CD4-positive, alpha-beta T cell treated with Interleukin-4 for 4 hours (primary cell): Measurements from ENCODE around the gene CCDC57.
A peak's percentile ranks its signal among the peaks of the same experiment; 100 is the strongest.

Experiments
- DNase-seq: peaks from one replicate; pipeline ENCODE4 v3.0.0-alpha.2; 2020

The CCDC57 gene

DNA sequence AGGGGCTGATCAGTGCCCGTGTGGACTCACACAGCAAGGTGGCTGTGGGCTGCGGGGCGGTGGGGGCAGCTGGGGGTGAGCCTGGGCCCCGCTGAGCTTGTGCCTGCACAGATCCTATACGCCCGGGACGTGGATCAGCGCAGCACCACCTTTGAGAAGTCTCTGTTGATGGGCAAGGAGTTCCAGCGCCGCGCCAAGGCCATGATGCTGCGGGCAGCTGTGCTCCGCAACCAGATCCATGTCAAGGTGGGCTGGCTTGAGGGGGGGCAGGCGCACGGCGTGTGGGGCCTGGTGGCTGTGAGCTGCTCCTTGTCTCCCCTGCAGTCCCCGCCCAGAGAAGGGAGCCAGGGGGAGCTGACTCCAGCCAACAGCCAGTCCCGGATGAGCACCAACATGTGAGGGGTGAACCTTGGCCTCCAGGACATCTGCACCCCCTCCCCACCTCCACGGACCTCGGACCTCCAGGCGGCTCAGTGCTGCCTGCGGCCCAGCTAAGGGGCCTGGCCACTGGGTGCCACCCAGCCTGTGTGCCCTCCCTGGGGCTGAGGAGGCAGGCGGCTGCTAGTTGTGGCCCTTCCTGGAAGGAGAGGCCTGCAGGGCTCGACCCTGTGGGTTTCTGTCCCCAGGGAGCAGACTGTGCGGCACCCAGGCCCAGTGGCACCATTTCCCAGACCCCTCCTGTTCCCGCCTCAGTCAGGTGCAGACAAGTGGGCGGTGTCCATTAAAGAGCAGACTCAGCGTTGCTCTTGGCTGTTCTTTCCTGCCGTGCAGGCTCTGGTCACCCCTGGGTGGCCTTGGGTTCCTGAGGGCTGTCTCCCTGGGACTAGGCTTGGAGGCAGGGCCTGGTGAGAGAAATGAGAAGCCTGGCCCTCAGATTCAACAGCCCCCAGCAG is 155.7 kb downstream of the CCDC57 start:
- DNase-seq, result no peak

DNA sequence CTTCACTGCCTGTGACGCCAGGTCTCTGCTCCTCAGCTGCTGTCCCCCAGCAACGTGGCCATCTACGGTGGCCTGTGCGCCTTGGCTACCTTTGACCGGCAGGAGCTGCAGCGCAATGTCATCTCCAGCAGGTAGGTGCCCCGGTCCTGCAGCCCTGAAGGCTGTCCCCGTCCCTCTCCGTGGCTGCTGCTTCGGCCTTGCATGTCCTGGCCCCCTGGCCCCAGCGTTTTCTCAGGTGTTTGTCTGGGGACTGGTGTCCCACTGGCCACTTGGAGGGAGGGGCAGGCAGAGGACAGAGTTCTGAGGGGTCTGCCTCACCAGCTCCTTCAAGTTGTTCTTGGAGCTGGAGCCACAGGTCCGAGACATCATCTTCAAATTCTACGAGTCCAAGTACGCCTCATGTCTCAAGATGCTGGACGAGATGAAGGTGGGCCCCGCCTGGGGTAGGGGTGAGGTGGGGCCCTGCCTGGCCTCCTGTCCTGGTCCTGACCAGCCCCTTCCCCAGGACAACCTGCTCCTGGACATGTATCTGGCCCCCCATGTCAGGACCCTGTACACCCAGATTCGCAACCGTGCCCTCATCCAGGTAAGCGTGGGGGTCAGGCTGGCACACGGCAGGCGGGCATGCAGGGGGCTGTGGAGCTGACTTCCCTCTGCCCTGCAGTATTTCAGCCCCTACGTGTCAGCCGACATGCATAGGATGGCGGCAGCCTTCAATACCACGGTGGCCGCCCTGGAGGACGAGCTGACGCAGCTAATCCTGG is 156.5 kb downstream of the CCDC57 start:
- DNase-seq, result no peak

GRCh38 chr17:82055023-82055964 is 157.3 kb downstream of the CCDC57 start:
- no peak for DNase-seq

- DNase-seq, result no peak
These were observed 158.2 kb downstream of the CCDC57 start for GRCh38 chr17:82054351-82055022.

DNA sequence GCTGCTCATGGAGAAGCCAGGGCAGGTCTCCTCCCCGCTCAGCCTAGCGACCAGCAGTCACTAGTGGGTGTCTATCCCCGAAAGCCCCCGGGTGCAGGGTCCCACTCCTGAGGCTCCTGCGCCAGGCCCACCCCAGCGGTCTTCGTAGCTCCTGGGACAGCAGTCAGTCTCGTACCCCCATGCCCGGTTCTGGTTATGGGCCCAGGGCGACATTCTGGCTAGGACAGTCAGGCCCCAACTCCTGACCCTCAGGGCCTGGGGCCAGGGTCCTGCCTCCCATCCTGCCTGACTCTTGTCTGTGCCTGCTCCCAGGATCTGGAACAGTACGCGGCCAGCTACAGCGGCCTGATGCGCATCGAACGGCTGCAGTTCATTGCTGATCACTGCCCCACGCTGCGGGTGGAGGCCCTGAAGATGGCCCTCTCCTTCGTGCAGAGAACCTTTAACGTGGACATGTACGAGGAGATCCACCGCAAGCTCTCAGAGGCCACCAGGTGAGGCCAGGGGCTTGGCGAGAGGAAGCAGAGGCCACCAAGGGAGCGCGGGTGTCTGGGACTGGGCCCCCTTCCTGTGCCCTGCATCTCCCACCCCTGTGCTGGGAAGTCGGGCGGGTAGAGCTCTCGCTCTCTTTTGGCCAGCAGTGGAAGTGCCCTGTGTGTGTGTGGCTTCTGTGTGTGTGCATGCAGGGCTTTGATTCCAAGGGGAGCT is 158.9 kb downstream of the CCDC57 start:
- DNase-seq, result no peak

GRCh38 chr17:82053130-82053529 is 159.5 kb downstream of the CCDC57 start:
- DNase-seq, result no peak

- no peak for DNase-seq
These were observed 160.0 kb downstream of the CCDC57 start for GRCh38 chr17:82052638-82053059.

- peak; percentile 68 for DNase-seq
These were observed 160.6 kb downstream of the CCDC57 start, which contains the start of the genes GPS1 and RFNG for GRCh38 chr17:82051776-82052637. TSS of gene GPS1 (plus strand) at chr17:82051898. CDS start at chr17:82051932, 34 bp downstream. TSS of gene RFNG (minus strand) at chr17:82051811. CDS start at chr17:82051766, 45 bp downstream.
